Right atrium auricular region (tissue), 2 donors: ENCODE results near the gene ITM2C. TPM values are rescaled to one million over a fixed set of nuclear protein-coding genes. Genes with fewer than 3 reads are reported as not detected.

Experiments used
- DNase-seq: peaks from one replicate; pipeline ENCODE4 v3.0.0-alpha.2; 2019; ENCODE audit warnings: low spot score
- H3K27ac ChIP-seq, 2 donors: fragments of 200-600 bp; sonication (generic); 1 replicate in 1 of 2; 2 replicates in 1 of 2; pipeline ENCODE4 v1.5.1; 2016 to 2019
- H3K27me3 ChIP-seq, 2 donors: fragments of 200-600 bp; sonication (generic); one replicate each; pipeline versions ENCODE4 v1.5.1 to v1.6.0; 2017 to 2019
- H3K36me3 ChIP-seq: fragments of 200-600 bp; sonication (generic); one replicate; pipeline ENCODE4 v1.5.1; 2016
- H3K4me1 ChIP-seq, 2 donors: fragments of 200-600 bp; sonication (generic); one replicate each; pipeline versions ENCODE4 v1.5.1 to v1.6.0; 2017 to 2019
- H3K4me3 ChIP-seq, 2 donors: fragments of 200-600 bp; sonication (generic); 1 replicate in 1 of 2; 2 replicates in 1 of 2; pipeline ENCODE4 v1.5.1; 2017 to 2019; ENCODE audit warnings: mild to moderate bottlenecking in 1 of 2, moderate library complexity in 1 of 2
- H3K9me3 ChIP-seq, 2 donors: fragments of 200-600 bp; sonication (generic); one replicate each; pipeline ENCODE4 v1.5.1; 2019
- CTCF ChIP-seq, 2 donors: fragments of 200-600 bp; sonication (generic); IDR thresholded peaks; one replicate each; pipeline ENCODE4 v1.5.1; 2019; ENCODE audit warnings: antibody characterized with exemption in 2 of 2
- total RNA-seq, 2 donors: library from RNA; depleted of rRNA; stranded (reverse); fragments of >200 nt; gene quantifications; one replicate each; pipeline ENCODE4 v1.1.0, GENCODE V29; 2016

The ITM2C gene
- total RNA-seq, 2 donors from 2014 or later = 35.8 to 38.3 TPM

DNA sequence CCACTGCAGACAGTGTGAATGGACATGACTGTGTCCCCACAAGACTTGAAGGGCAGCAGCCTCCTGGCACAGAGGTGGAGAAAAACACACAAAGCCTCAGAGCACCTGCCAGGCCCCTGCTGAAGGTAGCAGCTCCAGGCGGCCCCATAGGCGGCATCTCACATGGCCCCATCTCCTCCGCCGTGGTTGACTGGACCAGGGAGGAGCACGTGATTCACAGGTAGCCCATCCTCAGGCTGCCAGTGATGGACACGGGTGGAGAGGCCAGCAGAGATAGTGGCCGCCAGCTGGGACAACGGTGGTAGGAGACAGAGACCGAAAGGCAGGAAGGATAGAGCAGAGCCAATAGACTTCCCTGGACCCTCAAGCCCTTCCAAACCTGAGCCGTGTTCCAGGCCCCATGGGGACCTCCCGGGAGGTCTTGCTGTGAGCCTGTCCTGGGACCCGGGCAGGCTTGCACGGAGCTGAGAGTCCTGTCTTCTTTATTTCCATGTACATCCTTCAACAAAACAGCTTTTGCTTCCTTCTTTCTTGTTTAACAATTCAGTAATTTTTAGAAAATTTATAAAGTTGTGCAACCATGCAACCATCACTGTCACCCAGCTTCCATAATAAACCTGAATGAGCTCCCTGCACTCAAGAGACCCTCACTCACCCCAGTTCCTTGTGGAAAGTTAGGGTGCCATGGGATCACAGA, 33.4 kb downstream of the ITM2C start:
- H3K36me3 ChIP-seq = no peaks in the 10 kb centered on the region
- H3K9me3 ChIP-seq = no peaks in the 10 kb centered on the region
- peaks cover 0 to 3% of the 10 kb centered on the region in 2 donors for H3K27me3 ChIP-seq
- no peak for TF ChIP-seq CTCF (IDR thresholded peaks at IDR 0.05)
- H3K4me1 ChIP-seq = no peaks in the 10 kb centered on the region
- no peak overlapping the region for H3K4me3 ChIP-seq
- no peak overlapping the region for H3K27ac ChIP-seq
- DNase-seq = no peak

DNA sequence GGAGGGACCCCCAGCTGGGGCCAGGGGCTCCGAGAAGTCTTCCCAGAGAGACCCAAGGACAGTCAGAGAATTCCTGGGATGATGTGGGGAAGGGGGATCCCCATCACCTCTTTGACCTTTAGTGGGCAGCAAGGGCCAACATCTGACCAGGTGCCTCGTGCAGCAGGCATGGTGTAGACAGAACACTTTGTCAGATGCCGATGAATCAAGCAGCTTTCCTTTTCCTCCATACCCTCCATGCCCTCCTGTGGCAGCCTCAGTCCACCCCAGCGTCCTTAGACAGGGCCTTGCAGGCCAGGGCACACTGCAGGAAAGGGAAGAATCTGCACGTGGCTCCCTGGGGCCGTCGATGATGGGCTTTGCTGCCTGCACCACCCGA, 34.0 kb downstream of the ITM2C start:
- H3K4me1 ChIP-seq = no peaks in the 10 kb centered on the region
- no peak overlapping the region for H3K4me3 ChIP-seq
- H3K27ac ChIP-seq = no peak overlapping the region
- H3K9me3 ChIP-seq = no peaks in the 10 kb centered on the region
- no peaks in the 10 kb centered on the region for H3K36me3 ChIP-seq
- peaks cover 0 to 3% of the 10 kb centered on the region in 2 donors for H3K27me3 ChIP-seq
- TF ChIP-seq CTCF (IDR thresholded peaks at IDR 0.05) = no peak
- DNase-seq = no peak

DNA sequence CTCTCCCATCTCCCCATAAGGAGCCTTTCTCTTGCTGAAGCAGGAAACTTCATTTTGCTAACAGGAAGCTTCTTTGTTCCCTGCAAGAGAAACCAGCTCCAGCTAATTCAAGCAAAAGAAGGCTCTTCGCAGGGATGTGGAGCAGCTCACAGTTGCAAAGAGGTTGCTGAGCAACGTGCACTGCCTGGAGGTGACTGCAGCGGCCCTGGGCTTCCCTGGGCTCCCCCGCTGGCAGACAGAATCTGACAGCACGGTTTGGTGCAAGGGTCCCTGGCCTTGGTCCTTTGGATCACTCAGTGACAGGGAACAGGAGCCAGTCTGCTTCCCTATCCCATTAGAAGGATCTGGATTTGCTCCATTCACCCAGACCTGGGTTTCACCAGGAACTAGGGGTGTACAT, 34.5 kb downstream of the ITM2C start:
- H3K27ac ChIP-seq = no peak overlapping the region
- no peak for DNase-seq

DNA sequence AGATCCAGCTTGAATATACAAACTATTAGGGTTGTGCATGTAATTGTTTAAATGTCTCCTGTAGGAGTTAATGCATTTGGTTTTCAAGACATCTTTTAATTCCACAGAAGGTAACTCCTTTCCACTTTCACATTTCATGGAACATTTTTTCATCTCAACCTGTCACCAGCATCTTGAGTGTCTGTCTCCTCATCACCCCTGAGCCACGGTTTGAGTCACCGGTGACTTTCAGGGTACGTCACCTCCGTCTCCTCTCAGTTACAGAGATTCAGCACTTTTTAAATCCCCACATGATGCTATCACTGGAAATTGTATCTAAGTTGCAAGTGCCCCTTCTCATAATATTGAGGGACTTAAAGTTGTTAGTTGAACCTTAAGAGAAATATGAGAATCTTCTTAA, 35.0 kb downstream of the ITM2C start:
- Histone ChIP-seq H3K4me1 (no peaks in the 10 kb centered on the region), H3K27ac (no peak overlapping the region), H3K27me3 (peaks cover 0 to 3% of the 10 kb centered on the region in 2 donors), H3K36me3 (no peaks in the 10 kb centered on the region), H3K9me3 (no peaks in the 10 kb centered on the region), H3K4me3 (no peak overlapping the region)
- no peak for TF ChIP-seq CTCF (IDR thresholded peaks at IDR 0.05)
- DNase-seq = no peak

More for the DNA sequence above, 34.5 kb downstream of the ITM2C start:
- Histone ChIP-seq H3K9me3 (no peaks in the 10 kb centered on the region), H3K4me1 (no peaks in the 10 kb centered on the region), H3K4me3 (no peak overlapping the region), H3K36me3 (no peaks in the 10 kb centered on the region), H3K27me3 (peaks cover 0 to 3% of the 10 kb centered on the region in 2 donors)
- TF ChIP-seq CTCF (IDR thresholded peaks at IDR 0.05) = no peak

GRCh38 chr2:230900336-230900995, 35.7 kb downstream of the ITM2C start:
- TF ChIP-seq CTCF (IDR thresholded peaks at IDR 0.05) = no peak
- Histone ChIP-seq H3K9me3 (no peaks in the 10 kb centered on the region), H3K4me1 (no peaks in the 10 kb centered on the region), H3K4me3 (no peak overlapping the region), H3K27me3 (peaks cover 0 to 3% of the 10 kb centered on the region in 2 donors), H3K36me3 (no peaks in the 10 kb centered on the region), H3K27ac (no peak overlapping the region)
- DNase-seq = no peak
